GM13977 (cell line): ENCODE data around the gene ATAD3A.

ENCODE experiments used
- DNase-seq: peaks from one replicate; pipeline ENCODE4 v3.0.0; 2012; ENCODE audit warnings: low spot score
- CTCF ChIP-seq: IDR thresholded peaks from 2 replicates; pipeline ENCODE4 v1.5.1; 2012; ENCODE audit warnings: mild to moderate bottlenecking, control low read depth; ENCODE audit not compliant: insufficient read depth; ENCODE audit errors: extremely low read depth, missing control alignments
- in situ Hi-C: fragments of 300-500 bp; cut with MboI; formaldehyde crosslinking; loops from one replicate; pipeline ENCODE4 v1.12.0; 2022; ENCODE audit warnings: low sequenced_read_pairs, low pct_unique_long_range_greater_than_20kb, mixed read lengths, inconsistent platforms; ENCODE audit not compliant: unreplicated experiment

The ATAD3A gene

GRCh38 chr1:1582585-1583346 lies 70.8 kb downstream of the ATAD3A start:
- DNase-seq: no peak
- in situ Hi-C loops: no loop called here
- TF ChIP-seq CTCF: no peak

GRCh38 chr1:1583347-1584010 lies 71.5 kb downstream of the ATAD3A start:
- in situ Hi-C loops: no loop called here
- no peak for TF ChIP-seq CTCF

More at GRCh38 chr1:1583347-1584010, 71.5 kb downstream of the ATAD3A start:
- no peak for DNase-seq
